ENCODE results near the gene PMVK.

The PMVK gene

DNA sequence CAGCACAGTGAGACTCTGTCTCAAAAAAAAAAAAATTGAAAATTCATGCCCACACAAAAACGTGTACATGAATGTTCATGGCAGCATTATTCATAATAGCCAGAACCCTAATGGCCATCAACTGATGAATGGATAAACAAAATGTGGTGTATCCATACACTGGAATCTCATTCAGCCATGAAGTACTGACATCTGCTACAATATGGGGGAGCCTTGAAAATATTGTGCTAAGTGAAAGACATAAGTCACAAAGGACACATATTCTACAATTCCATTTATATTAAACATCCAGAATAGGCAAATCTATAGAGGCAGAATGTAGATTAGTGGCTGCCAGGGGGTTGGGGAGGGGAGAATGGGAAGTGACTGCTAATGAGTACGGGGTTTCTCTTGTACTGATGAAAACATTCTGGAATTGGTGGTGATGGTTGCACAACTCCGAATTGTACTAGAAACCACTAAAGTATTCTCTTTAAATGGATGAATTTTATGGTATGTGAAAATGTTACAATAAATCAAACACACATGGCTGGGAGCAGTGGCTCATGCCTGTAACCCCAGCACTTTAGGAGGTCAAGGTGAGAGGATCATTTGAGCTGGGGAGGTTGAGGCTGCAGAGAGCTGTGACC, 33.5 kb downstream of the PMVK start:
- no CpG with 5 or more reads among the region's 3 CpGs for WGBS, 2 donors (ENCODE audit: extremely low coverage in 2 of 2, insufficient read length in 2 of 2, insufficient replicate concordance in 1 of 2)

DNA sequence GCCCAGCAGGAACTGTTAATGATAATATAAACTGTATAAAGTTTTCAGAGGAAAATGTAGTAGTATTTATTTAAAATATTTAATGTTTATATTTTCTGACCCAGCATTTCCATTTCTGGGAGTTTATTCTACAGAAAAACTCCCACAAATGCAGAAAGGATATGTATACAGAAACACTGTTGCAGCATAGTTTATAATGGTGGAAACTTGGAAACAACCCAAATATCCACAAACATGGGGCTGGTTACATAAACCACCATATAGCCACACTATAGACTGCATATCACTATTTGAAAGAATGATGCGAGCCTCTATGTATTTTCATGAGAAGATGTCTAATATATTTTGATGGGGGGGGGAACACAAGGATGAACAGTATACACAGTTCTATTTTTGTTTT, 34.9 kb downstream of the PMVK start:
- H2BK120ac ChIP-seq (ENCODE audit: low read depth, low read length): no peak overlapping the region
- H3K36me3 ChIP-seq (replicated peaks in 1 of 2; ENCODE audit: control insufficient read depth in 2 of 2, insufficient read depth in 2 of 2, low read length in 2 of 2): no peaks in the 10 kb centered on the region
- H2BK12ac ChIP-seq (ENCODE audit: low read length): no peak overlapping the region
- no peak overlapping the region for H3K4me3 ChIP-seq (ENCODE audit: low read length in 2 of 2)
- H3K4ac ChIP-seq (ENCODE audit: low read length): no peak overlapping the region
- H4K91ac ChIP-seq (ENCODE audit: low read depth, low read length, poor library complexity): no peak overlapping the region
- no peak overlapping the region for H3K23ac ChIP-seq (ENCODE audit: low read depth, low read length, poor library complexity)
- peaks cover 6 to 7% of the 10 kb centered on the region in 2 donors for H3K4me1 ChIP-seq (ENCODE audit: control insufficient read depth in 2 of 2, insufficient read depth in 1 of 2, low read depth in 1 of 2, low read length in 2 of 2)
- no peak overlapping the region for H2BK5ac ChIP-seq (ENCODE audit: low read length)
- no peak overlapping the region for H4K8ac ChIP-seq (ENCODE audit: low read depth, low read length)
- no peak overlapping the region for H3K27ac ChIP-seq (replicated peaks; ENCODE audit: low read length)
- H3K79me1 ChIP-seq (ENCODE audit: low read depth, low read length): no peaks in the 10 kb centered on the region
- H2BK15ac ChIP-seq (ENCODE audit: low read length): no peak overlapping the region
- no peak overlapping the region for H2AFZ ChIP-seq (ENCODE audit: low read length)
- no peak overlapping the region for H3K18ac ChIP-seq (ENCODE audit: low read length)
- no peaks in the 10 kb centered on the region for H3K27me3 ChIP-seq (ENCODE audit: control insufficient read depth in 3 of 3, insufficient read depth in 3 of 3, low read depth in 1 of 3, low read length in 3 of 3)
- H3K9me3 ChIP-seq (replicated peaks in 1 of 2; ENCODE audit: control insufficient read depth in 2 of 2, insufficient read depth in 1 of 2, low read depth in 1 of 2, low read length in 2 of 2): no peaks in the 10 kb centered on the region
- no CpG with 5 or more reads among the region's 1 CpG for WGBS, 2 donors (ENCODE audit: extremely low coverage in 2 of 2, insufficient read length in 2 of 2, insufficient replicate concordance in 1 of 2)
- no peak overlapping the region for H3K14ac ChIP-seq (ENCODE audit: low read length)
- H3K9ac ChIP-seq (ENCODE audit: low read depth, low read length, poor library complexity): no peak overlapping the region
- DNase-seq (ENCODE audit: low spot score): no peak
- no peak overlapping the region for H3K4me2 ChIP-seq (ENCODE audit: insufficient read depth, low read length, poor library complexity, severe bottlenecking)
- H2AK5ac ChIP-seq (ENCODE audit: low read depth, low read length): no peak overlapping the region

More for the DNA sequence above, 33.5 kb downstream of the PMVK start:
- no peak overlapping the region for H3K4ac ChIP-seq (ENCODE audit: low read length)
- H2AFZ ChIP-seq (ENCODE audit: low read length): no peak overlapping the region
- H3K4me3 ChIP-seq (ENCODE audit: low read length in 2 of 2): no peak overlapping the region
- H3K4me1 ChIP-seq (ENCODE audit: control insufficient read depth in 2 of 2, insufficient read depth in 1 of 2, low read depth in 1 of 2, low read length in 2 of 2): no peaks in the 10 kb centered on the region
- no peak overlapping the region for H3K14ac ChIP-seq (ENCODE audit: low read length)
- H3K9me3 ChIP-seq (replicated peaks in 1 of 2; ENCODE audit: control insufficient read depth in 2 of 2, insufficient read depth in 1 of 2, low read depth in 1 of 2, low read length in 2 of 2): peaks cover 6 to 10% of the 10 kb centered on the region in 2 donors
- no peak overlapping the region for H2BK120ac ChIP-seq (ENCODE audit: low read depth, low read length)
- no peak overlapping the region for H2BK12ac ChIP-seq (ENCODE audit: low read length)
- no peak overlapping the region for H2BK15ac ChIP-seq (ENCODE audit: low read length)
- no peaks in the 10 kb centered on the region for H3K79me1 ChIP-seq (ENCODE audit: low read depth, low read length)
- H3K27ac ChIP-seq (replicated peaks; ENCODE audit: low read length): no peak overlapping the region
- no peak overlapping the region for H4K8ac ChIP-seq (ENCODE audit: low read depth, low read length)
- H2AK5ac ChIP-seq (ENCODE audit: low read depth, low read length): no peak overlapping the region
- H2BK5ac ChIP-seq (ENCODE audit: low read length): no peak overlapping the region
- DNase-seq (ENCODE audit: low spot score): no peak
- no peaks in the 10 kb centered on the region for H3K27me3 ChIP-seq (ENCODE audit: control insufficient read depth in 3 of 3, insufficient read depth in 3 of 3, low read depth in 1 of 3, low read length in 3 of 3)
- no peak overlapping the region for H4K91ac ChIP-seq (ENCODE audit: low read depth, low read length, poor library complexity)
- no peak overlapping the region for H3K18ac ChIP-seq (ENCODE audit: low read length)
- H3K9ac ChIP-seq (ENCODE audit: low read depth, low read length, poor library complexity): no peak overlapping the region
- no peak overlapping the region for H3K23ac ChIP-seq (ENCODE audit: low read depth, low read length, poor library complexity)
- H3K36me3 ChIP-seq (replicated peaks in 1 of 2; ENCODE audit: control insufficient read depth in 2 of 2, insufficient read depth in 2 of 2, low read length in 2 of 2): no peaks in the 10 kb centered on the region
- H3K4me2 ChIP-seq (ENCODE audit: insufficient read depth, low read length, poor library complexity, severe bottlenecking): no peak overlapping the region

DNA sequence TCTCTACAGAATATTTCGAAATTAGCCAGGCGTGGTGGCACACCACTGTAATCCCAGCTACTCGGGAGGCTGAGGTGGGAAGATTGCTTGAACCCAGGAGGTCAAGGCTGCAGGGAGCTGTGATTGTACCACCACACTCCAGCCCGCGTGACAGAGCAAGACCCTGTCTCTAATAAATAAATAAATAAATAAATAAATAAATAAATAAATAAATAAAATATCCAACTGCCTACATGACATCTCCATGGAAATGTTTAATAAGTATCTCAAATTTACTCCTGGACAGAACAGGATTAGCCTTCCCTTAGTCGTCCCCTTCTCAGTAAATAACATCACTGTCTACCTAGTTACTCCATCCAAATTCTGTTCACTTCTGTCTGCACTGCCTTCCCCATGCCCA, 37.5 kb downstream of the PMVK start:
- no peaks in the 10 kb centered on the region for H3K27me3 ChIP-seq (ENCODE audit: control insufficient read depth in 3 of 3, insufficient read depth in 3 of 3, low read depth in 1 of 3, low read length in 3 of 3)
- H4K8ac ChIP-seq (ENCODE audit: low read depth, low read length): no peak overlapping the region
- no peak overlapping the region for H3K18ac ChIP-seq (ENCODE audit: low read length)
- no peak overlapping the region for H2BK120ac ChIP-seq (ENCODE audit: low read depth, low read length)
- H3K27ac ChIP-seq (replicated peaks; ENCODE audit: low read length): no peak overlapping the region
- H3K9me3 ChIP-seq (replicated peaks in 1 of 2; ENCODE audit: control insufficient read depth in 2 of 2, insufficient read depth in 1 of 2, low read depth in 1 of 2, low read length in 2 of 2): no peaks in the 10 kb centered on the region
- no peak overlapping the region for H4K91ac ChIP-seq (ENCODE audit: low read depth, low read length, poor library complexity)
- no CpG with 5 or more reads among the region's 6 CpGs for WGBS, 2 donors (ENCODE audit: extremely low coverage in 2 of 2, insufficient read length in 2 of 2, insufficient replicate concordance in 1 of 2)
- no peak overlapping the region for H2BK12ac ChIP-seq (ENCODE audit: low read length)
- no peak overlapping the region for H2AFZ ChIP-seq (ENCODE audit: low read length)
- H3K4me3 ChIP-seq (ENCODE audit: low read length in 2 of 2): no peak overlapping the region
- no peaks in the 10 kb centered on the region for H3K36me3 ChIP-seq (replicated peaks in 1 of 2; ENCODE audit: control insufficient read depth in 2 of 2, insufficient read depth in 2 of 2, low read length in 2 of 2)
- no peak overlapping the region for H2BK15ac ChIP-seq (ENCODE audit: low read length)
- no peak for DNase-seq (ENCODE audit: low spot score)
- no peak overlapping the region for H3K14ac ChIP-seq (ENCODE audit: low read length)
- no peaks in the 10 kb centered on the region for H3K79me1 ChIP-seq (ENCODE audit: low read depth, low read length)
- H3K4me1 ChIP-seq (ENCODE audit: control insufficient read depth in 2 of 2, insufficient read depth in 1 of 2, low read depth in 1 of 2, low read length in 2 of 2): peaks cover 8 to 9% of the 10 kb centered on the region in 2 donors
- no peak overlapping the region for H2BK5ac ChIP-seq (ENCODE audit: low read length)
- no peak overlapping the region for H2AK5ac ChIP-seq (ENCODE audit: low read depth, low read length)
- no peak overlapping the region for H3K23ac ChIP-seq (ENCODE audit: low read depth, low read length, poor library complexity)
- H3K4ac ChIP-seq (ENCODE audit: low read length): no peak overlapping the region
- H3K4me2 ChIP-seq (ENCODE audit: insufficient read depth, low read length, poor library complexity, severe bottlenecking): no peak overlapping the region
- H3K9ac ChIP-seq (ENCODE audit: low read depth, low read length, poor library complexity): no peak overlapping the region

GRCh38 chr1:154896771-154897286, 39.7 kb downstream of the PMVK start:
- DNase-seq (ENCODE audit: low spot score): no peak
- H2AK5ac ChIP-seq (ENCODE audit: low read depth, low read length): peak overlapping the region; percentile 70
- H3K4me3 ChIP-seq (ENCODE audit: low read length in 2 of 2): no peak overlapping the region
- no CpG with 5 or more reads among the region's 10 CpGs for WGBS, 2 donors (ENCODE audit: extremely low coverage in 2 of 2, insufficient read length in 2 of 2, insufficient replicate concordance in 1 of 2)
- H3K14ac ChIP-seq (ENCODE audit: low read length): no peak overlapping the region
- peaks cover 8 to 9% of the 10 kb centered on the region in 2 donors for H3K4me1 ChIP-seq (ENCODE audit: control insufficient read depth in 2 of 2, insufficient read depth in 1 of 2, low read depth in 1 of 2, low read length in 2 of 2)
- no peak overlapping the region for H3K23ac ChIP-seq (ENCODE audit: low read depth, low read length, poor library complexity)
- H2BK120ac ChIP-seq (ENCODE audit: low read depth, low read length): no peak overlapping the region
- peak overlapping the region; percentile 81 for H2BK15ac ChIP-seq (ENCODE audit: low read length)
- H3K4me2 ChIP-seq (ENCODE audit: insufficient read depth, low read length, poor library complexity, severe bottlenecking): no peak overlapping the region
- H3K9me3 ChIP-seq (replicated peaks in 1 of 2; ENCODE audit: control insufficient read depth in 2 of 2, insufficient read depth in 1 of 2, low read depth in 1 of 2, low read length in 2 of 2): no peaks in the 10 kb centered on the region
- H2BK5ac ChIP-seq (ENCODE audit: low read length): no peak overlapping the region
- no peaks in the 10 kb centered on the region for H3K27me3 ChIP-seq (ENCODE audit: control insufficient read depth in 3 of 3, insufficient read depth in 3 of 3, low read depth in 1 of 3, low read length in 3 of 3)
- no peaks in the 10 kb centered on the region for H3K79me1 ChIP-seq (ENCODE audit: low read depth, low read length)
- no peak overlapping the region for H4K91ac ChIP-seq (ENCODE audit: low read depth, low read length, poor library complexity)
- no peak overlapping the region for H3K27ac ChIP-seq (replicated peaks; ENCODE audit: low read length)
- peak overlapping the region; percentile 73 for H2BK12ac ChIP-seq (ENCODE audit: low read length)
- peak overlapping the region; percentile 69 for H2AFZ ChIP-seq (ENCODE audit: low read length)
- no peak overlapping the region for H4K8ac ChIP-seq (ENCODE audit: low read depth, low read length)
- no peak overlapping the region for H3K4ac ChIP-seq (ENCODE audit: low read length)
- no peak overlapping the region for H3K9ac ChIP-seq (ENCODE audit: low read depth, low read length, poor library complexity)
- H3K18ac ChIP-seq (ENCODE audit: low read length): peak overlapping the region; percentile 11
- no peaks in the 10 kb centered on the region for H3K36me3 ChIP-seq (replicated peaks in 1 of 2; ENCODE audit: control insufficient read depth in 2 of 2, insufficient read depth in 2 of 2, low read length in 2 of 2)

All from neuronal stem cell (in vitro differentiated cells).